Ovary (tissue), 9 donors: ENCODE measurements around the gene CKLF. TPM values are rescaled to one million over a fixed set of nuclear protein-coding genes. Genes with fewer than 3 reads are reported as not detected.

Source experiments
- DNase-seq, 5 donors: peaks; one replicate each; pipeline ENCODE4 v3.0.0-alpha.2; 2019 to 2020
- H3K27ac ChIP-seq, 2 donors: fragments of 200-600 bp; one replicate each; pipeline versions ENCODE4 v1.5.1 to v1.8.0; 2019 to 2022
- H3K27me3 ChIP-seq: fragments of 200-600 bp; one replicate; pipeline ENCODE4 v1.8.0; 2022
- H3K36me3 ChIP-seq: fragments of 200-600 bp; sonication (generic); one replicate; pipeline ENCODE4 v1.5.1; 2019
- H3K4me1 ChIP-seq: one replicate; pipeline ENCODE4 v1.8.1; 2013; ENCODE audit warnings: mild to moderate bottlenecking, moderate library complexity; ENCODE audit not compliant: insufficient read depth
- H3K4me3 ChIP-seq: fragments of 200-600 bp; sonication (generic); one replicate; pipeline ENCODE4 v1.5.1; 2017
- H3K9me3 ChIP-seq, 2 donors: fragments of 200-600 bp in 1 of 2; sonication (generic) in 1 of 2; one replicate each; pipeline versions ENCODE4 v1.5.1 to v1.8.1; 2013 to 2019; ENCODE audit warnings: mild to moderate bottlenecking in 1 of 2, moderate library complexity in 1 of 2
- EP300 ChIP-seq: sonication (generic); formaldehyde crosslinking; IDR thresholded peaks from one replicate; pipeline ENCODE4 v1.6.1; 2017; ENCODE audit warnings: antibody characterized with exemption
- POLR2A ChIP-seq: fragments of 450-650 bp; IDR thresholded peaks from one replicate; pipeline ENCODE4 v1.6.1; 2017; ENCODE audit warnings: antibody characterized with exemption, mild to moderate bottlenecking, moderate library complexity
- WGBS, 3 donors: extraction: QIAGEN DNeasy Blood & Tissue Kit in 1 of 3; methylation state at CpG; one replicate each; pipeline versions ENCODE4 v1.1.5 to v1.1.7; 2013 to 2017; 5-methylcytosine and 5-hydroxymethylcytosine counted together
- intact Hi-C, 4 donors: fragments of 100-400 bp; cut with DNase I; formaldehyde crosslinking; loops; one replicate each; pipeline versions ENCODE4 v1.11.0 to v1.15.1; 2022 to 2023
- polyA plus RNA-seq, 2 donors: library from polyadenylated mRNA; stranded (reverse); fragments of 200-250 nt in 1 of 2; fragments of 350-450 nt in 1 of 2; fragmentation: Illumina TruSeq in 1 of 2; extraction: RNeasy Lipid Tissue Mini Kit (QIAGEN cat#74804) in 1 of 2; gene quantifications; one replicate each; pipeline ENCODE4 v1.2.3, GENCODE V29; 2013 to 2014
- total RNA-seq, 7 donors: library from RNA; depleted of rRNA in 2 of 7; stranded (reverse); fragments of >200 nt in 2 of 7; fragmentation: NEBNext Ultra II Directional in 3 of 7; extraction: Animal tissue kit (Norgen Biotek cat#: 25700) in 3 of 7; gene quantifications; one replicate each; pipeline versions ENCODE4 v1.1.0 to v1.2.4, GENCODE V29; 2016 to 2023
- TF ChIP-seq, protein P1 (sequence below), 3 donors: fragments of 450-650 bp in 2 of 3; fragments of 200-600 bp in 1 of 3; IDR thresholded peaks; one replicate each; pipeline versions ENCODE4 v1.5.1 to v1.8.0; 2016 to 2022; ENCODE audit warnings: antibody characterized with exemption in 3 of 3, mild to moderate bottlenecking in 1 of 3
- donor health status: DM: no; HTN: no; CAD: no; lungs with moderate emphysema.
- donor health status: DM: no; HTN: no; CAD: no.
- donor health status: Bipolar disorder and iron deficiency.
- donor health status: DM: yes; HTN: yes; CAD: no.
- donor health status: DM: no; HTN: no; CAD: no.
- donor health status: DM: yes; HTN: yes; CAD: no.

The CKLF gene
- total and polyA plus RNA-seq, 9 donors, result 22.3 to 46.8 (median 32.6) TPM

DNA sequence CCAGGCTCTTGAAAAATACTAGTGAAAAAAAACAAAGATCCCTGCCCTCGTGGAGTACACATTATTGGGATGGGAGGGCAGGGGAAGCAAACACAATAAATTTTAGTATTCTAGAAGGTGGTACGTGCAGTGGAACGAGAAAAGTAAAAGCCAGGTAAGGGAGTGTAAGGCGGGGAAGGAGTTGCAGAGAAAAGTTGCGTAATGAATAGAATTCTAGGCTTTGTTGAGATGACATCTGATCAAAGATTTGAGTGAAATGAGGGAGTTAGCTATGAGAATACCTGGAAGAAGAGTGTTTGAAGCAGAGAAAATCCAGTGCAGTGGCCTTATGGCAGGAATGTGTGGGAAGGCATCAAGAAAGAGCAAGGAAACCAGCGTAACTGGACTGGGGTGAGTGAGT lies 2.1 kb downstream of the CKLF start:
- H3K27me3 ChIP-seq, result no peaks in the 10 kb centered on the region
- TF ChIP-seq POLR2A (no peak), EP300 (no peak)
- TF ChIP-seq, protein P1, sequence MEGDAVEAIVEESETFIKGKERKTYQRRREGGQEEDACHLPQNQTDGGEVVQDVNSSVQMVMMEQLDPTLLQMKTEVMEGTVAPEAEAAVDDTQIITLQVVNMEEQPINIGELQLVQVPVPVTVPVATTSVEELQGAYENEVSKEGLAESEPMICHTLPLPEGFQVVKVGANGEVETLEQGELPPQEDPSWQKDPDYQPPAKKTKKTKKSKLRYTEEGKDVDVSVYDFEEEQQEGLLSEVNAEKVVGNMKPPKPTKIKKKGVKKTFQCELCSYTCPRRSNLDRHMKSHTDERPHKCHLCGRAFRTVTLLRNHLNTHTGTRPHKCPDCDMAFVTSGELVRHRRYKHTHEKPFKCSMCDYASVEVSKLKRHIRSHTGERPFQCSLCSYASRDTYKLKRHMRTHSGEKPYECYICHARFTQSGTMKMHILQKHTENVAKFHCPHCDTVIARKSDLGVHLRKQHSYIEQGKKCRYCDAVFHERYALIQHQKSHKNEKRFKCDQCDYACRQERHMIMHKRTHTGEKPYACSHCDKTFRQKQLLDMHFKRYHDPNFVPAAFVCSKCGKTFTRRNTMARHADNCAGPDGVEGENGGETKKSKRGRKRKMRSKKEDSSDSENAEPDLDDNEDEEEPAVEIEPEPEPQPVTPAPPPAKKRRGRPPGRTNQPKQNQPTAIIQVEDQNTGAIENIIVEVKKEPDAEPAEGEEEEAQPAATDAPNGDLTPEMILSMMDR (IDR thresholded peaks at IDR 0.05), result no peak
- intact Hi-C loops, result loop anchor here in 3 of 4 donors (5.0 to 10.0 kb wide), 3 partner anchors 37 to 70 kb away; partner anchors contain the start of gene CMTM3 (in 1 of the 3)
- H3K36me3 ChIP-seq, result no peaks in the 10 kb centered on the region
- H3K27ac ChIP-seq, result no peak overlapping the region
- DNase-seq, result no peak
- H3K4me3 ChIP-seq, result no peak overlapping the region
- peaks cover 6% of the 10 kb centered on the region for H3K4me1 ChIP-seq
- WGBS, 3 donors, result 92 to 96% (median 95%) methylated on average over 6 of the region's 6 CpGs
- no peaks in the 10 kb centered on the region for H3K9me3 ChIP-seq

DNA sequence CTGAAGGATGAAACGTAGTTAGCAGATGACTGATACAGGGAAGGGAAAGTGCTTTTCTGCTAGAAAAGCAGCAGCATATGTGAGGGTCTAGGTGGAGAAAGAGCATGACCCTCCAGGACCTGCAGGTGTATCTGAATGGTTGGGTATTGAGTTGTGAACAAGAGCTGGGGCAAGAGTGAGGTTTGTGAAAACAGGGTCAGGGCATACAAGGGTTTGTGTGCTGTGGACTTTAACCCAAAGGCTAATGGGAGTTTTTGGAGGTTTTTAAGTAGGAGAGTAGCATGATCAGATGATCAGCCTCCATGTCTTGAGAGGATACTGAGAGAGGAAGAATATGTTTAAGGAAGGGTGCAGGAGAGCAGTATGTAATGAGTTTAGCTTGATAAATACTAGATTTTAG lies 7.7 kb downstream of the CKLF start:
- Histone ChIP-seq H3K4me3 (no peak overlapping the region), H3K27me3 (no peaks in the 10 kb centered on the region), H3K27ac (no peak overlapping the region), H3K36me3 (no peaks in the 10 kb centered on the region), H3K4me1 (no peaks in the 10 kb centered on the region), H3K9me3 (no peaks in the 10 kb centered on the region)
- intact Hi-C loops, result loop anchor here in 1 of 4 donors (5.0 kb wide), 1 partner anchor 1788 kb away; no protein-coding TSS in a partner anchor
- no peak for DNase-seq
- TF ChIP-seq, protein P1 (IDR thresholded peaks at IDR 0.05), result no peak
- TF ChIP-seq EP300, result no peak
- TF ChIP-seq POLR2A, result no peak
- WGBS, 3 donors, result 82 to 92% (median 89%) methylated on average over 1 of the region's 1 CpG

DNA sequence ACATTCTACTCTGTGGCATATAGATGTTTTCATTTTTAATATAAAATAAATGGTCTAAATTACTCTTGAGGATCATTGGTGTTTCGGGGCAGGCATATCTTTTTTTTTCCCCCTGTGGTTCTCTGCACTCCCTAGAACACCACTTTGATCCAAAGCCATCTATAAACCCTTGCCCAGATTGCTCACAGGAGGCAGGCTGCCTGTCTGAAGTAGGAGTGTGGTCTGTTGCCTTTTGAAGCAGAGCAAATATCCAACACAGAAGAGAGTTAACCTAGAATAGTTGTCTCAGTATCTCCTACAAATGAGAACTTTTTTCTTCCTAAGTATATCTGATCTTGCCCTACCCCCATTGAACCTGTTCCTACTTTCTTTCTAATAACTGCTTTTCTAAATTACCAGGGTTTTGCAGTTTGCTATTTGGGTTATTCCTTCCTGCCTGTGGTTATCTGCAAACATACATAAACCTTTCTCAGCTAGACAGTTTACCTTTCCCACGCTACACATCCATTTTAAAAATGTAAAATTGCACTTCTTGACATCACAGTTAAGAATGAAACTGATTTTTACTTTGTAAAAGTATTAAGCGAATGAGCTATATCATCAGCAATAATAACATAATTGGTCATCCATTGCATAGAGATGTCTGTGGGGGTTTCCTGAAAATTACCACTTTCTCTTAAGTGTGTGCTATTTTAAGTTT lies 9.2 kb downstream of the CKLF start:
- no peaks in the 10 kb centered on the region for H3K27me3 ChIP-seq
- no peak overlapping the region for H3K27ac ChIP-seq
- H3K9me3 ChIP-seq, result no peaks in the 10 kb centered on the region
- no peaks in the 10 kb centered on the region for H3K36me3 ChIP-seq
- 94 to 97% (median 94%) methylated on average over 3 of the region's 3 CpGs for WGBS, 3 donors
- H3K4me1 ChIP-seq, result no peaks in the 10 kb centered on the region
- H3K4me3 ChIP-seq, result no peak overlapping the region
- no peak for DNase-seq
- intact Hi-C loops, result loop anchor here in 1 of 4 donors (5.0 kb wide), 1 partner anchor 1789 kb away; no protein-coding TSS in a partner anchor
- TF ChIP-seq EP300 (no peak), POLR2A (no peak)
- TF ChIP-seq, protein P1 (IDR thresholded peaks at IDR 0.05), result no peak

DNA sequence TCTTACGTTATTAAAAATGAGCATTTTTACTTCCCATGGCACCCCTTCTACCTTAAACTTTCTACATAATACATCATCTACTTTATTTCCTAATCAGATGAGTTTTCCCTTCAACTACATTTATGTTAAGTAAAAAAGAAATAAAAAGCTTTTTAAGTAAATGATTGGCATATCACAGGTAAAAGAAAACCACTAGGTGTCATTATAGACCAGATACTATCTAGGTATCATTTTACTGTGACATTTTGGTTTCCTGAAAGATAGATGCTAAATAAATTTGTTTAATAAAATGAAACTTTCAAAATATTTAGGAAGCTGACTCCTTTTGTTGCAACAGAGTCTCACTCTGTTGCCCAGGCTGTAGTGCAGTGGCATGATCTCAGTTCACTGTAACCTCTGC lies 10.0 kb downstream of the CKLF start:
- Histone ChIP-seq H3K4me1 (no peaks in the 10 kb centered on the region), H3K36me3 (no peaks in the 10 kb centered on the region), H3K27ac (no peak overlapping the region), H3K4me3 (no peak overlapping the region), H3K27me3 (no peaks in the 10 kb centered on the region), H3K9me3 (no peaks in the 10 kb centered on the region)
- TF ChIP-seq POLR2A (no peak), EP300 (no peak)
- TF ChIP-seq, protein P1 (IDR thresholded peaks at IDR 0.05), result no peak
- WGBS, 3 donors, result 84 to 89% (median 88%) methylated on average over 1 of the region's 1 CpG
- intact Hi-C loops, result loop anchor here in 1 of 4 donors (5.0 kb wide), 1 partner anchor 1790 kb away; no protein-coding TSS in a partner anchor
- DNase-seq, result no peak
